ENCODE measurements around the gene RNF223. TPM values are rescaled to one million over a fixed set of nuclear protein-coding genes. Genes with fewer than 3 reads are reported as not detected.
"Not testable (repeated sequence)": the region's sequence is repeated elsewhere in the genome, so short reads cannot be mapped to it uniquely, and the experiment has no call there.

Gene RNF223
- total RNA-seq, 1 experiment from 2014 or later = not detected

DNA sequence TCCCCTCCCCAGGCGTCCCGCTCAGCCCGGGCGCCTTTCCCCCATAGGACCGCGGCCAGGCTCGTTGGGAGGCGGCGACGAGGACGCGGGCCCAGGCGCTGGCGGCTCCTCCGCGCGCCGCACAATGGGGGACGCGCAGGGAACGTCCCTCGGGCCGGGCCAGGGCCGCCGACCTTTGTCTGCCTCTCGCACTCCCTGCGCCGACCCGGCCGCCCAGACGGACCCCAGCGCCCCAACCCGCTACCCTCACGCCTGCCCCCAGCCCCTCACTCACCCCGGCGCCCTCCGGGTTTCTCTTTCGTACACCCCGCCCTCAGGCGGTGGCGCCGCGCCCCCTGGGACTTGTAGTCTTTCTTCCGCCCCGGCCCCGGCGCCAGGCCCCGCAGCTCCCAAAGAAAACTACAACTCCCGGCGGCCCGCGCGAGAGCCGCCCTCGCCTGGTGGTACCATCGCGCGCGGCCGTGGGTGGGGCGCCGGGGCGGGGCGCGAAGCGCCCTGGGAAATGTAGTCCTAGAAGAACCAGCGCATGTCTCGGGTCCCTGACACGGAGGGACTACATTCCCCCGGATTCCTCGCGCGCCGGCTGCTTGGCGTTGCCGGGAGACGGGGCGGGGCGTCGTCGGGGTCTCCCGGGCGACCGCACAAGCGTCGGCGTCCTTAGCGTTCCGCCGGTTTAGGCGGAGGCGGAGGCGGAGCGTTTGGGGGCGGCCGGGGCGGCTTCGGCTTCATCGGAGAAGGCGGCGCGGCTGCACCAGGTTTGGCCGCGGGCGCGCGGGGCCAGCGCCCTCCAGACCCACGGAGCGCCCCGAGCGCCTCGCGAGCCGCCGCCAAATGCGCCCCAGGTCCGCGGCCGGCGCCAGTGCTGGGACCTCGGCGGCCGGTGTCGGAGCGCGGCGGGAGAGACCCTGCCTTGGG lies 41.9 kb upstream of the RNF223 start, which contains the start of gene C1orf159:
TSS of gene C1orf159 (minus strand) at position 304 of the 915 bp plus-strand sequence. CDS start 24,546 bp downstream, outside the sequence.
- H3K27me3 ChIP-seq (replicated peaks) = peaks cover 21% of the 10 kb centered on the region
- peaks cover 9% of the 10 kb centered on the region for H3K4me1 ChIP-seq (replicated peaks)
- peak; percentile 98 to 99 for DNase-seq (ENCODE audit: low read depth in 1 of 2, low spot score in 2 of 2)
- H3K9me3 ChIP-seq (replicated peaks) = peaks cover 4% of the 10 kb centered on the region; the same call in 1 of the 2 replicates
- peaks cover 14% of the 10 kb centered on the region; the same call in 1 of the 2 replicates for H3K36me3 ChIP-seq
- H3K27ac ChIP-seq = peak within 1 kb of the TSS; percentile 60
- H3K4me3 ChIP-seq = peak within 1 kb of the TSS; percentile 87

DNA sequence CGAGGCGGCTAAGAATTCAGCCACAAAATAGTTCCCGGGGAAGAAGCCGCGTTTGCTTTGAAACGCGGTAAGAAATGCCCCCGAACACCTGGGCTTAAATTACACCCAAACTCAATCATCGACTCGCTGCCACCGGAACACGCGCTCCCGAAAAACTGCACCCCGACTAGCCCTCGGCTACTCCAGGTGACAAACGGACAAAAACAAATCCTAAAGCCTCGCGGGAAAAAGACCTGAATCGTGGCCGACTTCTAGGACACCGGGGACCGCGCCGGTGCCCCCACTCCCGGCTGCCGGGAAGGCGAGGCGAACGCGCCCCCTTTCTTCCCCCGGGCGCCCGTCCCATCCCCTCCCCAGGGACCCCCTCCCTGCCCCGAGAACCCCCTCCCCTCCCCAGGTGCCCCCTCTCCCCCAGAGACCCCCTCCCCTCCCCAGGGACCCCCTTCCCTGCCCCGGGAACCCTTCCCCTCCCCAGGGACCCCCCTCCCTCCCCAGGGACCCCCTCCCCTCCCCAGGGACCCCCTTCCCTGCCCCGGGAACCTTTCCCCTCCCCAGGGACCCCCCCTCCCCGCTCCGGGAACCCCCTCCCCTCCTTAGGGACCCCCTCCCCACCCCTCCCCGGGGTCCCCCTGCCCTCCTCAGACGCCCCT lies 41.2 kb upstream of the RNF223 start:
- peaks cover 21% of the 10 kb centered on the region for H3K27me3 ChIP-seq (replicated peaks)
- peak overlapping the region; percentile 87 for H3K4me3 ChIP-seq
- no peak overlapping the region for H3K27ac ChIP-seq
- H3K36me3 ChIP-seq = peaks cover 14% of the 10 kb centered on the region; the same call in 1 of the 2 replicates
- H3K4me1 ChIP-seq (replicated peaks) = peaks cover 9% of the 10 kb centered on the region
- DNase-seq (ENCODE audit: low read depth in 1 of 2, low spot score in 2 of 2) = no peak
- peaks cover 4% of the 10 kb centered on the region; the same call in 1 of the 2 replicates for H3K9me3 ChIP-seq (replicated peaks)

DNA sequence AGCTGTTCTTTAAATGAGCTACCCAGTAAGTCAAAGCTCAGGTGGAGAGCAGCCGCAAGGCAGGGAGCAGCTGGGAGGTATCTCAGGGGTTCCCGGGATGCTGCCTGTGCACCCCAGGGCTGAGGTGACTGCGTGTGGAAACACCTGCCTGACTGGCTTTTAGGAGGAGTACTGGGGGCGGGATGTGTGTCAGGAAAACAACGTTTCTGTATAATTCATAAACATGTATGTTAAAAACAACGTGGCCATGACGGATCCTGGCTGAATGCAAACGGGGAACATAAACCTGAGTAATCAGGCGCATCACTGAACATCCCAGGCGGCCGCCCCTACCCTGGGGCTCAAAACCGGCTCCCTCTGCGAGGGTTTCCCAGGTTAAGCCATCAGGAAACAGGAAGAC lies 40.3 kb upstream of the RNF223 start:
- Histone ChIP-seq H3K27me3 (replicated peaks) (peaks cover 21% of the 10 kb centered on the region), H3K27ac (no peak overlapping the region), H3K4me1 (replicated peaks) (peaks cover 9% of the 10 kb centered on the region), H3K4me3 (no peak overlapping the region), H3K36me3 (peaks cover 14% of the 10 kb centered on the region; the same call in 1 of the 2 replicates), H3K9me3 (replicated peaks) (peaks cover 4% of the 10 kb centered on the region; the same call in 1 of the 2 replicates)
- DNase-seq (ENCODE audit: low read depth in 1 of 2, low spot score in 2 of 2) = no peak

DNA sequence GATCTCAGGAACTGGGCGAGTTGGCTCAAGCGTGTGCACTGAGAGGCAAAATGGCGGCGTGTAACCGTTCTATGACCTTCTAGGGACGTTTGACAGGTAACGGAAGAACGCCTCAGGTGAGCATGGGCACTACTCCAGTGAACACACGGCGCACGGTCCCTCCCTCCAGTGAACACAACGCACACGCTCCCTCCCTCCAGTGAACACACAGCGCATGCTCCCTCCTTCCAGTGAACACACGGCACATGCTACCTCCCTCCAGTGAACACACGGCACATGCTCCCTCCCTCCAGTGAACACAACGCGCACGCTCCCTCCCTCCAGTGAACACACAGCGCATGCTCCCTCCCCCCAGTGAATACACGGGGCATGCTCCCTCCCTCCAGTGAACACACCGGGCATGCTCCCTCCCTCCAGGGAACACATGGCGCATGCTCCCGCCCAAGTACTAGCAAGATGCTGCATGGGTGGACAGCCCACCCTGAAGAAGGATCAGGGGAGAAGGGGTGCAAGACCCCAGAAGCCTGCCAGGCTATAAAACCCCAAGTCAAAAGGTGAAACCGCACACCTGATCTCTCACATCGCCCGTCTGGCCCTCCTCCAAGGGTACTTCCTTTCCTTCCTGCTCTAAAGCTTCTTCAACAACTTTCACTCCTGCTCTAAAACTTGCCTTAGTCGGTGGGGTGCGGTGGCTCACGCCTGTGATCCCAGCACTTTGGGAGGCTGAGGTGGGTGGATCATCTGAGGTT lies 38.3 kb upstream of the RNF223 start:
- Histone ChIP-seq H3K4me3 (no peak overlapping the region), H3K4me1 (replicated peaks) (peaks cover 9% of the 10 kb centered on the region), H3K36me3 (peaks cover 14% of the 10 kb centered on the region; the same call in 1 of the 2 replicates), H3K9me3 (replicated peaks) (peaks cover 4% of the 10 kb centered on the region; the same call in 1 of the 2 replicates), H3K27me3 (replicated peaks) (peaks cover 4% of the 10 kb centered on the region), H3K27ac (no peak overlapping the region)
- DNase-seq (ENCODE audit: low read depth in 1 of 2, low spot score in 2 of 2) = no peak

DNA sequence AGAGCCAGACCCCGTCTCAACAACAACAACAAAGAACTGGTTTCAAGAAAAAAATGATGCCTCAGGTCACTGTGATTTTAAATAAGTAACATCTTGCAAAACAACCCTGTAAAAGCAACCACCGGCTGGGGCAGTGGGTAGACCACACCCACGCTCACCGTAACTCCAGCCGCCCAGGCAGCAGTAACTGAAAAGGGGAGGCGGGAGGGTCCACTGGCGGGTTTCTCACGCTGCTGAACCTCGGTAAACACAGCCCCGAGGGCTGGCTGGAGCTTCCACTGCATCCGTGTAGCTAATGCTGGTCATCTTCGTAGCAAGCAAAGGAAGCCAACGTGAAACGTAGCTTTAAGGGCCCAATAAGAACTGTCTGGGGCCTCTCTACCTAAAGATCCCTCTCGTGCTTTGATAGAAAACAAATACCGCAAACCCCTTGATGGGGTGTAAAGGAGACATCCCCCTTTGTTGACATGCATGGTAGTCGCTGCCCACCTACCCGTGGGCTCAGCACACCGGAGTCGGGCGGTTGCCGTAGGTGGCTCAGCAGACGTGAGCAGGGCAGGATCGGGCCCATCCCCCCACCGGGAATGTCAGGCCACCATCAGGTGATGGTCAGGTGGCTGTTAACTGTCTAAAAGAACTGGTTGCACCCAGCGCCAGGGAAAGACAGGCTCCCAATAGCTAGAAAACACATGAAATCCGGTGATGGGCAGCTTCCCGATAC lies 37.6 kb upstream of the RNF223 start:
- Histone ChIP-seq H3K27me3 (replicated peaks) (no peaks in the 10 kb centered on the region), H3K4me3 (no peak overlapping the region), H3K27ac (no peak overlapping the region), H3K9me3 (replicated peaks) (peaks cover 4% of the 10 kb centered on the region; the same call in 1 of the 2 replicates), H3K36me3 (peaks cover 13% of the 10 kb centered on the region; the same call in 1 of the 2 replicates), H3K4me1 (replicated peaks) (peaks cover 7% of the 10 kb centered on the region)
- DNase-seq (ENCODE audit: low read depth in 1 of 2, low spot score in 2 of 2) = no peak

DNA sequence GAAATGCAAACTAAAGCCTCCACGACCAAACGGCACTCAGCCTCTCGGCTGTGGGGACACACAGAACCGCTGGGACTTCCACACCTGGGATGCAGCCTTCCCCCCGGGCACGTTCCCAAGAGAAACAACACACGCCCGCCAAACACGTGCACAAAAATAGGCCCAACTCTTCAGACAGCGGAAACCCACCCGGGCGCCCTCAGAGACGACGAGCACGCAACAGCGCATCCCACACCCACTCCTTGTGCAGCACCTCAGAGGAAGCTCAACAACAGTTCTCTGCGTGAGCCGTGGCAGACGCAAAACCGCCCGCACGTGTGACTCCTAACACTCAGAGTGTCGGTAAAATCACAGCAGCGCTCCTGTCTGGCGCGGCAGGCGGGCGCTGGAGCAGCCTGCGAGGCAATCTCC lies 36.5 kb upstream of the RNF223 start:
- Histone ChIP-seq H3K9me3 (replicated peaks) (peaks cover 4% of the 10 kb centered on the region; the same call in 1 of the 2 replicates), H3K27me3 (replicated peaks) (no peaks in the 10 kb centered on the region), H3K4me1 (replicated peaks) (0 out of 2 replicates have a peak, but pooled peaks cover 3% of the 10 kb centered on the region), H3K27ac (no peak overlapping the region), H3K4me3 (no peak overlapping the region), H3K36me3 (peaks cover 11% of the 10 kb centered on the region; the same call in 1 of the 2 replicates)
- no peak for DNase-seq (ENCODE audit: low read depth in 1 of 2, low spot score in 2 of 2)

DNA sequence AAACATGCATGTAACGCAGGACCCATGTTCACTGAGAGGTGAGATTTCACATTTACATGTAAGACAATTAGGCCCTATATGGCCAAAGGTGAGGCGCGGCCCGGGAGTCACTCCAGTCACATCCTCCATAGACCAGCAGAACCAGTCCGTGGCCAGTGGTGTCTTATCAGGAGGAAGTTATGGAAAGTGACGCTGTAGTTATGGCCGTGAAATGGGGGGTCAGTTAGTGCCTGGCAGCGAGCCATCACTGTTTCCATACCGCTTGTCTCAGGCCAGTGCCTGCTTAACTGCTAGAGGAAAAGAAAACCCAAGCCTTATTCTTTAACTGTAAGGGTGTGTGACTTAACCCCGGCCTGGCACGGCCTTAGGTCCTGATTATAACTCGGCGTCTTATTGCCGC lies 35.6 kb upstream of the RNF223 start:
- Histone ChIP-seq H3K9me3 (replicated peaks) (peaks cover 4% of the 10 kb centered on the region; the same call in 1 of the 2 replicates), H3K27me3 (replicated peaks) (no peaks in the 10 kb centered on the region), H3K27ac (no peak overlapping the region), H3K4me1 (replicated peaks) (no peaks in the 10 kb centered on the region), H3K36me3 (peaks cover 11% of the 10 kb centered on the region; the same call in 1 of the 2 replicates), H3K4me3 (no peak overlapping the region)
- DNase-seq (ENCODE audit: low read depth in 1 of 2, low spot score in 2 of 2) = no peak

DNA sequence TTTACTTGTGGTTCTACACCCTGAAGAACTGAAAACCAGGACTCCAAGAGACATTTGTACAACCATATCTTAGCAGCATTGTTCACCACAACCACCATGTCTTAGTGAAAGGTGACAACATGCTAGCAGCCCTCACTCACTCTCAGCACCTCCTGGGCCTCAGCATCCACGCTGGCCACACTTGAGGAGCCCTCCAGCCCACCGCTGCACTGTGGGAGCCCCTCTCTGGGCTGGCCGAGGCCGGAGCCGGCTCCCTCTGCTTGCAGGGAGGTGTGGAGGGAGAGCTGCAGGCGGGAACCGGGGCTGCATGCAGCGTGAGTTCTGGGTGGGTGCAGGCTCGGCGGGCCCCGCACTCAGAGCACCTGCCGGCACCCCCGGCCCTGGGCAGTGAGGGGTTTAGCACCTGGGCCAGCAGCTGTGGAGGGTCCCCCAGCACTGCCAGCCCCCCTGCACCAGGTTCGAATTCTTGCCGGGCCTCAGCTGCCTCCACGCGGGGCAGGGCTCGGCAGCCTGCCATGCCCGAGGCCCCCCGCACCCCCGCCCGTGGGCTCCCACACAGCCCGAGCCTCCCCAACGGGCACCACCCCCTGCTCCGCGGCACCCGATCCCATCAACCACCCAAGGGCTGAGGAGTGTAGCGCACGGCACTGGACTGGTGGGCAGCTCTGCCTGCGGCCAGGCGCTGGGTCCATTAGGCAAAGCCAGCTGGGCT lies 32.6 kb upstream of the RNF223 start:
- H3K4me3 ChIP-seq = no peak overlapping the region
- H3K27me3 ChIP-seq (replicated peaks) = no peaks in the 10 kb centered on the region
- H3K4me1 ChIP-seq (replicated peaks) = no peaks in the 10 kb centered on the region
- no peak overlapping the region for H3K27ac ChIP-seq
- no peaks in the 10 kb centered on the region for H3K9me3 ChIP-seq (replicated peaks)
- no peaks in the 10 kb centered on the region for H3K36me3 ChIP-seq
- no peak for DNase-seq (ENCODE audit: low read depth in 1 of 2, low spot score in 2 of 2)

DNA sequence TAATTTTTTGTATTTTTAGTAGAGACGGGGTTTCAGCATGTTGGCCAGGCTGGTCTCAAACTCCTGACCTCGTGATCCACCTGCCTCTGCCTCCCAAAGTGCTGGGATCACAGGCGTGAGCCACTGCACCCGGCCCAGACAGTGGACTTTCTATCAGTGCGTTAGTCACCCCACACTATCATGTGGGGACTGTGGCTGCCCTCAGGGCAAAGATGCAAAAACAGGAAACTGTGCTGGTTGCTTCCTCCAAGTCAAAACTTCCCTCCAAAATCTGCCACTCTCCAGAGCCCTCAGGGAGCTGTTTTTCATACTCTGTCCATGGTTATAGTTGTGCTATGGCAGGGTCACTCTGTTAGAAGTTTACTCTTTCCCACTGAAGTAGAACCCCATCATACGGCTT lies 30.0 kb upstream of the RNF223 start:
- not testable (repeated sequence) for DNase-seq (ENCODE audit: low read depth in 1 of 2, low spot score in 2 of 2); H3K4me3 ChIP-seq; H3K27me3 ChIP-seq (replicated peaks); H3K36me3 ChIP-seq; H3K9me3 ChIP-seq (replicated peaks); H3K4me1 ChIP-seq (replicated peaks); H3K27ac ChIP-seq

DNA sequence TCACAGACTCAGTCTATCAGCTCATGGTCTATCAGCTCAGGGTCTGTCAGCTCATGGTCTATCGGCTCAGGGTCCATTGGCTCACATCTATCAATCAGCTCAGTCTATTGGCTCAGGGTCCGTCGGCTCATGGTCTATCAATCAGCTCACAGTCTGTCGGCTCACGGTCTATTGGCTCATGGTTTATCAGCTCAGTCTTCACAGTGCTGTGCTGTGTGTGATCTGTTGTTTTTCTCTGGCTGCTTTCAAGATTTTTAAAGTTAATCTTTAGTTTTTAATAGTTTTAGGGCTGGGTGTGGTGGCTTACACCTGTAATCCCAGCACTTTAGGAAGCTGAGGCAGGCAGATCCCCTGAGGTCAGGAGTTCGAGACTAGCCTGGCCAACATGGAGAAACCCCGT lies 27.4 kb upstream of the RNF223 start:
- Histone ChIP-seq H3K4me3 (no peak overlapping the region), H3K4me1 (replicated peaks) (no peaks in the 10 kb centered on the region), H3K27me3 (replicated peaks) (0 out of 2 replicates have a peak, but pooled peaks cover 4% of the 10 kb centered on the region), H3K9me3 (replicated peaks) (no peaks in the 10 kb centered on the region), H3K27ac (no peak overlapping the region), H3K36me3 (no peaks in the 10 kb centered on the region)
- peak in 1 of 2 experiments; percentile 34 for DNase-seq (ENCODE audit: low read depth in 1 of 2, low spot score in 2 of 2)

DNA sequence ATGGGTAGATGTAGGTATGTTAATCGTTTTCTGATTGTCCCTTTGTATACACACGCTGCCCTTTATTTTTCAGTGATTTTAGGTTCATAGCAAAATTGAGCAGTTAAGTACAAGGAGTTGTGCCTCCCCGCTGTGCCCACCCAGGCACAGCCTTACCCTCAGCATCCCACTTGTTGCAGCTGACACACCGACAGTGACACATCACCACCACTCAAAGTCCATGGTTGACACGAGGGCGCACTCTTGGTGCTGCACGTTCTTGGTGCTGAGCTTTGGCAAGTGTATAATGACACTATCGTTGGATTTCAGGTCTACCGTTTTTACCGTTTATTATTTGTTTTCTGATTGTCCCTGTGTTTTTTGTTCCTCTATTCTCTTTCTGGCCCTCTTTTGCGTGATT lies 26.2 kb upstream of the RNF223 start:
- H3K4me1 ChIP-seq (replicated peaks) = no peaks in the 10 kb centered on the region
- no peaks in the 10 kb centered on the region for H3K9me3 ChIP-seq (replicated peaks)
- H3K36me3 ChIP-seq = no peaks in the 10 kb centered on the region
- peak in 1 of 2 experiments; percentile 9 for DNase-seq (ENCODE audit: low read depth in 1 of 2, low spot score in 2 of 2)
- H3K27me3 ChIP-seq (replicated peaks) = 0 out of 2 replicates have a peak, but pooled peaks cover 4% of the 10 kb centered on the region
- no peak overlapping the region for H3K4me3 ChIP-seq
- no peak overlapping the region for H3K27ac ChIP-seq

DNA sequence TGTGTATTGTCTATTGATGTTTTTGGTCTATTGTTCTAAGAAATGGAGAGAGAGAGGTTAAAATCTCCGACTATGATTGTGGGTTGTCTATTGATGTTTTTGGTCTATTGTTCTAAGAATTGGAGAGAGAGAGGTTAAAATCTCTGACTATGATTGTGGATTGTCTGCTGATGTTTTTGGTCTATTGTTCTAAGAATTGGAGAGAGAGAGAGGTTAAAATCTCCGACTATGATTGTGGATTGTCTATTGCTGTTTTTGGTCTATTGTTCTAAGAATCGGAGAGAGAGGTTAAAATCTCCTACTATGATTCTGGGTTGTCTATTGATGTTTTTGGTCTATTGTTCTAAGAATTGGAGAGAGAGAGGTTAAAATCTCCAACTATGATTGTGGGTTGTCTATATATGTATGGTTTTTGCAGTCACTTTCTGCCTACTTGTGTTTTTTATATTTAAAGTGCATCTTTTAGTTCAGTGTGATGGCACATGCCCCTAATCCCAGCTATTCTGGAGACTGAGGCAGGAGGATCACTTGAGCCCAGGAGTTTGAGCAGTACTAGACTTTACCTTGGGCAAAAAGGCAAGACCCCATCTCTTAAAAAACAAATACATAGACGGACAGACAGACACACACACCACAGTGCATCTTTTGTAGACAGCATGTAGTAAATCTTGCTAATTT lies 25.5 kb upstream of the RNF223 start:
- H3K27me3 ChIP-seq (replicated peaks) = 0 out of 2 replicates have a peak, but pooled peaks cover 4% of the 10 kb centered on the region
- H3K4me1 ChIP-seq (replicated peaks) = no peaks in the 10 kb centered on the region
- no peaks in the 10 kb centered on the region for H3K36me3 ChIP-seq
- H3K27ac ChIP-seq = no peak overlapping the region
- H3K4me3 ChIP-seq = no peak overlapping the region
- DNase-seq (ENCODE audit: low read depth in 1 of 2, low spot score in 2 of 2) = no peak
- no peaks in the 10 kb centered on the region for H3K9me3 ChIP-seq (replicated peaks)

Data from SJSA1 (cell line).